HL-60 (cell line): Measurements from ENCODE around the gene MCM3AP.

ENCODE experiments used
- CTCF ChIP-seq: IDR thresholded peaks from one replicate; pipeline ENCODE4 v1.5.1; 2011; ENCODE audit warnings: low read length, control low read depth, inconsistent platforms; ENCODE audit not compliant: insufficient read depth
- GABPA ChIP-seq: IDR thresholded peaks from 2 replicates; pipeline ENCODE4 v1.6.1; 2012; ENCODE audit warnings: low read depth
- POLR2AphosphoS5 ChIP-seq: IDR thresholded peaks from 2 replicates; pipeline ENCODE4 v1.6.1; 2012; ENCODE audit warnings: low read depth
- REST ChIP-seq: IDR thresholded peaks from 2 replicates; pipeline ENCODE4 v1.6.1; 2012; ENCODE audit warnings: low read depth; ENCODE audit not compliant: insufficient replicate concordance
- SPI1 ChIP-seq: IDR thresholded peaks from 2 replicates; pipeline ENCODE4 v1.6.1; 2012; ENCODE audit warnings: low read depth, mild to moderate bottlenecking, borderline replicate concordance

- no peak for TF ChIP-seq POLR2AphosphoS5
- no peak for TF ChIP-seq CTCF
- no peak for TF ChIP-seq REST
- TF ChIP-seq GABPA: no peak
- TF ChIP-seq SPI1: no peak
Measured at GRCh38 chr21:46291561-46291960, 6.2 kb upstream of the MCM3AP start.
